Smooth muscle cell (in vitro differentiated cells): Measurements from ENCODE around the gene FTL. TPM values are rescaled to one million over a fixed set of nuclear protein-coding genes. Genes with fewer than 3 reads are reported as not detected.
A peak's percentile ranks its signal among the peaks of the same experiment; 100 is the strongest.

ENCODE experiments used
- DNase-seq: peaks from one replicate; lab custom pipeline; 2025; ENCODE audit not compliant: unreplicated experiment; lab: John Stamatoyannopoulos, UW
- H2AFZ ChIP-seq: fragments of 200-600 bp; sonication (generic); 2 replicates; pipeline ENCODE4 v1.6.0; 2016; ENCODE audit warnings: antibody characterized with exemption, low read depth, mild to moderate bottlenecking
- H3F3A ChIP-seq: fragments of 200-600 bp; sonication (generic); 2 replicates; pipeline ENCODE4 v1.6.0; 2017; ENCODE audit warnings: antibody characterized with exemption, low read depth
- H3K27ac ChIP-seq: fragments of 200-600 bp; sonication (generic); 2 replicates; pipeline ENCODE4 v1.5.1; 2016; ENCODE audit warnings: low read depth, mild to moderate bottlenecking
- H3K27me3 ChIP-seq: fragments of 200-600 bp; sonication (generic); 2 replicates; pipeline ENCODE4 v1.6.1; 2016; ENCODE audit warnings: low read depth, mild to moderate bottlenecking
- H3K36me3 ChIP-seq: fragments of 200-600 bp; sonication (generic); 2 replicates; pipeline ENCODE4 v1.5.1; 2016; ENCODE audit warnings: low read depth
- H3K4me1 ChIP-seq: fragments of 200-600 bp; sonication (generic); 2 replicates; pipeline ENCODE4 v1.5.1; 2016; ENCODE audit warnings: low read depth
- H3K4me2 ChIP-seq: fragments of 200-600 bp; sonication (generic); 2 replicates; pipeline ENCODE4 v1.6.0; 2016; ENCODE audit warnings: mild to moderate bottlenecking
- H3K4me3 ChIP-seq: fragments of 200-600 bp; sonication (generic); 2 replicates; pipeline ENCODE4 v1.5.1; 2016; ENCODE audit warnings: mild to moderate bottlenecking
- H3K79me2 ChIP-seq: fragments of 200-600 bp; sonication (generic); 2 replicates; pipeline ENCODE4 v1.6.0; 2016; ENCODE audit warnings: low read depth, mild to moderate bottlenecking
- H3K9ac ChIP-seq: fragments of 200-600 bp; sonication (generic); 2 replicates; pipeline ENCODE4 v1.6.0; 2016; ENCODE audit warnings: low read depth
- H3K9me3 ChIP-seq: fragments of 200-600 bp; sonication (generic); replicated peaks from 2 replicates; pipeline ENCODE4 v1.5.1; 2016; ENCODE audit warnings: low read depth
- H4K20me1 ChIP-seq: fragments of 200-600 bp; sonication (generic); 2 replicates; pipeline ENCODE4 v1.6.0; 2016; ENCODE audit warnings: low read depth
- WGBS: methylation state at CpG from one replicate; pipeline ENCODE4 v1.1.7; 2016; ENCODE audit warnings: low lambda C conversion rate; 5-methylcytosine and 5-hydroxymethylcytosine counted together
- polyA plus RNA-seq: library from polyadenylated mRNA; unstranded; fragments of >200 nt; fragmentation: Nextera tagmentation; extraction: Ambion mirVana; gene quantifications from 2 replicates; pipeline ENCODE4 v1.2.1, GENCODE V29; 2016
- total RNA-seq: library from RNA; depleted of rRNA; stranded (reverse); fragments of >200 nt; gene quantifications from 2 replicates; pipeline ENCODE4 v1.2.3, GENCODE V29; 2014
- TF ChIP-seq, protein P1 (sequence below): fragments of 200-600 bp; sonication (generic); IDR thresholded peaks from 2 replicates; pipeline ENCODE4 v1.5.1; 2017; ENCODE audit warnings: borderline replicate concordance, mild to moderate bottlenecking, antibody characterized with exemption; ENCODE audit not compliant: insufficient read depth, poor library complexity, severe bottlenecking

FTL gene
- total and polyA plus RNA-seq, 2 experiments from 2014 or later = 5,904 to 12,053 TPM

DNA sequence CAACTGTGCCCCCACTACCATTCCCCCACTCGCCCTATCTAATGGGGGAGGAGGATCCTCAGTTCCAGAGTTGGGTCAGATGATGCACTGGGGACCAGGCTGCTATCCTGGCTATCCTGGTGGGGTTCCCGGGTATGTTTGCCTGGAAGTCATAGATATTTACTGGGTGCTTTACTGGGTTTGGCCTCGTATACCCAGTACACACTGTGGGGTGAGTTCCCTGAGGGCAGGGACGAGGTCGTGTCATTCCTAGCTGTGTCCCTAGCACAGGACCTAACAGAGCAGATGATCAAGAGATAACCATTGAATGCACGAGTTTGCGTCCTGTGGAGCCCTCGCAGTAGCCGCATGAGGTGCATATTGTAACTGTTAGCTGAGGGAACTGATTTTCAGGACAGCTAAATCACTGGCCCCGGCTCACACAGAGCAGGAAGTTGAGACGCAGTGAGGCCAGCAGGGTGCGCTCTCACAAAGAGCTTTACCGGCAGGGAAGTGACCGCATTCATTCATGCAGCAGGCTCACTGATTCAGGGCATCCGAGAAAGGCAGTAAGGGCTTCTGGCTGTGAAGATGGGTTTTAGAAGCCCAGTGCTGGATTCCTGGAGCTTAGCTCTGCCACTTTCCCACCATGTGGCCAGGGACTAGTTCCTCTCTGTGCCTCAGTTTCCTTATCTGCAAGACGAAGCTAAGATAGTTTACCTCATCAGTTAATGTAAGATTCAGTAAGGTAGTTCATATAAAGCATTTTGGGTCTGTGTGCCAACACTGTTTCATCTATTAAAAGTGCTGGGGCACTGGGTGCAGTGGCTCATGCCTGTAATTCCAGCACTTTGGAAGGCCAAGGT lies 34.6 kb downstream of the FTL start:
- DNase-seq = no peak
- Histone ChIP-seq H3K36me3 (no peaks in the 10 kb centered on the region), H3K27ac (no peak overlapping the region), H3K27me3 (no peaks in the 10 kb centered on the region), H3K4me3 (no peak overlapping the region), H3K79me2 (peaks cover 27% of the 10 kb centered on the region), H3K9ac (no peak overlapping the region), H3K4me1 (peaks cover 1% of the 10 kb centered on the region), H3F3A (no peaks in the 10 kb centered on the region), H3K4me2 (no peak overlapping the region), H2AFZ (no peak overlapping the region), H3K9me3 (no peaks in the 10 kb centered on the region), H4K20me1 (peaks cover 16% of the 10 kb centered on the region)
- WGBS = 59% methylated on average over 16 of the region's 16 CpGs
- TF ChIP-seq, protein P1, sequence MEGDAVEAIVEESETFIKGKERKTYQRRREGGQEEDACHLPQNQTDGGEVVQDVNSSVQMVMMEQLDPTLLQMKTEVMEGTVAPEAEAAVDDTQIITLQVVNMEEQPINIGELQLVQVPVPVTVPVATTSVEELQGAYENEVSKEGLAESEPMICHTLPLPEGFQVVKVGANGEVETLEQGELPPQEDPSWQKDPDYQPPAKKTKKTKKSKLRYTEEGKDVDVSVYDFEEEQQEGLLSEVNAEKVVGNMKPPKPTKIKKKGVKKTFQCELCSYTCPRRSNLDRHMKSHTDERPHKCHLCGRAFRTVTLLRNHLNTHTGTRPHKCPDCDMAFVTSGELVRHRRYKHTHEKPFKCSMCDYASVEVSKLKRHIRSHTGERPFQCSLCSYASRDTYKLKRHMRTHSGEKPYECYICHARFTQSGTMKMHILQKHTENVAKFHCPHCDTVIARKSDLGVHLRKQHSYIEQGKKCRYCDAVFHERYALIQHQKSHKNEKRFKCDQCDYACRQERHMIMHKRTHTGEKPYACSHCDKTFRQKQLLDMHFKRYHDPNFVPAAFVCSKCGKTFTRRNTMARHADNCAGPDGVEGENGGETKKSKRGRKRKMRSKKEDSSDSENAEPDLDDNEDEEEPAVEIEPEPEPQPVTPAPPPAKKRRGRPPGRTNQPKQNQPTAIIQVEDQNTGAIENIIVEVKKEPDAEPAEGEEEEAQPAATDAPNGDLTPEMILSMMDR = peak; percentile 54

DNA sequence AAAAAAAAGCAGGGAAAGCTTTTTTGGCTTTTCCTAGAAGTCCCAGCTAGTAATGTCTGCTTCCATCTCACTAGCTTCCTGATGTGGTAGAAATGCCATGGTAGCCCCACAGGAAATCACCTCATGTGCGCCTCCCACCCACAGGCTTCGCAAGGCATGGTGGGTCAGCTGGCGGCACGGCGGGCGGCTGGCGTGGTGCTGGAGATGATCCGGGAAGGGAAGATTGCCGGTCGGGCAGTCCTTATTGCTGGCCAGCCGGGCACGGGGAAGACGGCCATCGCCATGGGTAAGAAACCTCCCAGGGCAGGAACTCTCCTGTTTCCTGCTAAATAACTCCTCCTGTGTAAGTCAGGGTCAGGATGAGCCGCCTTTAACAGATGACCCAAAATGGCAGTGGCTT lies 39.0 kb downstream of the FTL start:
- Histone ChIP-seq H3F3A (no peaks in the 10 kb centered on the region), H3K79me2 (no peaks in the 10 kb centered on the region), H4K20me1 (peaks cover 5% of the 10 kb centered on the region), H2AFZ (no peak overlapping the region), H3K4me3 (no peak overlapping the region), H3K4me1 (no peaks in the 10 kb centered on the region), H3K27me3 (no peaks in the 10 kb centered on the region), H3K9me3 (no peaks in the 10 kb centered on the region), H3K27ac (no peak overlapping the region), H3K36me3 (no peaks in the 10 kb centered on the region), H3K9ac (no peak overlapping the region), H3K4me2 (no peak overlapping the region)
- TF ChIP-seq, protein P1 = no peak
- WGBS = 98% methylated on average over 15 of the region's 15 CpGs
- DNase-seq = no peak

DNA sequence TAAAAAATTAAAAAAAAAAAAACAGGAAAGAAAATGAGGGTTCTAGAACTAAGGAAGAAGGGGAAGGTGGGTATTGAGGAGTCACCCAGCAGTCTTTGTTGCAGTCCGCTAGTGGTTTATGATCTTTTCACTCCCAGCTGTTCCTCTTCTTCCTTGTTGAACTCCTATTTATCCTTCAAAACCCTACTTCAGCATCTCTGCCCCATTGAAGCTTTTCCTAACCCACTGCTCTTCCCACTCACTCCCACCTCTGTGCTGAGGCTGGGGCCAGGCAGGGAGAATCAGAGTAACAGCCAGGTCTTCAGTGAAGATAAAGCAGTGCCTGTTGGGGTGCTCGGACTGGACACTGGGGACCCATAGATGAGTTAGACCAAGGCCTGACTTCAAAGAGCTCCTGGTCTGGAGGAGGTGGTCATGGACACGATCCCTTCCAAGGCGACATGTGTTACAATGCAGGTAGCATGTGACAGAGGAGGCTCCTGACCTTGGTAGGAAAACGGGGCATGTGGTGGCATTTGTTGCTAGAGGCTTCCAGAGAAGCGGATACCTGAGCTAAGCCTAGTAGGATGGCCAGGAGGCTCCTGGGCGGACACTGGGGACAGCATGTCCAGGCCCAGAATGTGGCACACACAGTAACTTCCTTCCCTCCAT lies 40.0 kb downstream of the FTL start:
- Histone ChIP-seq H3K79me2 (no peaks in the 10 kb centered on the region), H3K9ac (no peak overlapping the region), H3K4me2 (no peak overlapping the region), H3F3A (no peaks in the 10 kb centered on the region), H3K4me1 (no peaks in the 10 kb centered on the region), H4K20me1 (peaks cover 5% of the 10 kb centered on the region), H3K36me3 (no peaks in the 10 kb centered on the region), H3K9me3 (no peaks in the 10 kb centered on the region), H3K27me3 (no peaks in the 10 kb centered on the region), H3K4me3 (no peak overlapping the region), H3K27ac (no peak overlapping the region), H2AFZ (no peak overlapping the region)
- TF ChIP-seq, protein P1 = no peak
- 97% methylated on average over 7 of the region's 7 CpGs for WGBS
- DNase-seq = no peak
